ENCODE data around the gene KRTAP4-11.
"Not testable (repeated sequence)": the region's sequence is repeated elsewhere in the genome, so short reads cannot be mapped to it uniquely, and the experiment has no call there.

KRTAP4-11 gene

GRCh38 chr17:41084100-41084856 is 33.9 kb downstream of the KRTAP4-11 start, which contains the start of gene KRTAP4-7:
Gene KRTAP4-7 (plus strand): TSS chr17:41084150. CDS start chr17:41084207, 57 bp downstream.
- not testable (repeated sequence) for DNase-seq (ENCODE audit: low read depth)

GRCh38 chr17:41083427-41083826 is 34.7 kb downstream of the KRTAP4-11 start:
- not testable (repeated sequence) for DNase-seq (ENCODE audit: low read depth)

GRCh38 chr17:41082626-41083025 is 35.5 kb downstream of the KRTAP4-11 start:
- DNase-seq (ENCODE audit: low read depth), result no peak

DNA sequence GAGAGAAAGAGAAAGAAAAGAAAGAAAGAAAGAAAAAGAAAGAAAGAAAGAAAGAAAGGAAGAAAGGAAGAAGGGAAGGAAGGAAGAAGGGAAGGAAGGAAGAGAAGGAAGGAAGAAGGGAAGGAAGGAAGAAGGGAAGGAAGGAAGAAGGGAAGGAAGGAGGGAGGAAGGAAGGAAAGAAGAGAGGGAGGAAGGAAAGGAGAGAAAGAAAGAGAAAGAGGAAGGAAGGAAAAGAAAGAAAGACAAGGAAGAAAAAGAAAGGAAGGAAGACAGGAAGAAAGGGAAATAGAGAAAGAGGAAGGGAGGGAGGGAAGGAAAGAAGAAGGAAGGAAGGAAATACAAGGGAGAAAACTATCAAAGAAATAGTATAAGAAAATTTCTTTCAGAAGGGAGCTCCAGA is 41.4 kb downstream of the KRTAP4-11 start:
- DNase-seq (ENCODE audit: low read depth), result no peak

- DNase-seq (ENCODE audit: low read depth), result no peak
These were observed 44.5 kb downstream of the KRTAP4-11 start for GRCh38 chr17:41073676-41074075.

DNA sequence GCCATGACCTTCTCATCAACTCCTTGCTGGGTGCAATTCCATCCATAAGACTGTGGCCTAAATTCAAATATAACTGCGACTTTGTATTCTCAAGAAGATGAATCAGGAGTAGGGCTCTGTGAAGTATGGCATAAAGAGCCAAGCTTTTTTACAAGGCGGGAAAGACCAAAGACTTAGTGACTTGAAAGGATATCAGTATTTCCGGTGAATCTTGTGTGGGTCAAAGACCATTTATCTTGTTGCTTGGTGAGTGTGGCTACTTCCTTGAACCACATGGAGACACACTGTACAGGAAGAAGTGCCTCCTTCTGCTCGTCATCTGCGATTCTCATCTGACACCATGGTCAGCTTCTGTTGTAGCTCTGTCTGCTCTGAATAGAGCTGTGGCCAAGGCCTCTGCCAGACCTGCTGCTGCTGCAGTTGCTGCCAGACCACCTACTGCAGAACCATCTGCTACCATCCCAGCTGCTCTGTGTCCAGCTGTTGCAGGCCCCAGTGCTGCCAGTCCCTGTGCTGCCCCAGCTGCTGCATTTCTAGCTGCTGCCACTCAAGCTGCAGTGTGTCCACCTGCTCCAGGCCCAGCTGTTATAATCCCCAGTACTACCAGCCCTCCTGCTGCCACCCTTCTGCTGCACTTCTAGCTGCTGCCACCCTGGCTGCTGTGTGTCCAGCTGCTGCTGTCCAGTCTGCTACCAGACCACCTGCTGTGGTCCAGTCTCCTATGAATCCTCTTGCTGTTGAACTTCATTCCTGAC is 46.4 kb downstream of the KRTAP4-11 start:
- DNase-seq (ENCODE audit: low read depth), result no peak

GRCh38 chr17:41069031-41069430 is 49.1 kb downstream of the KRTAP4-11 start:
- DNase-seq (ENCODE audit: low read depth), result no peak

DNA sequence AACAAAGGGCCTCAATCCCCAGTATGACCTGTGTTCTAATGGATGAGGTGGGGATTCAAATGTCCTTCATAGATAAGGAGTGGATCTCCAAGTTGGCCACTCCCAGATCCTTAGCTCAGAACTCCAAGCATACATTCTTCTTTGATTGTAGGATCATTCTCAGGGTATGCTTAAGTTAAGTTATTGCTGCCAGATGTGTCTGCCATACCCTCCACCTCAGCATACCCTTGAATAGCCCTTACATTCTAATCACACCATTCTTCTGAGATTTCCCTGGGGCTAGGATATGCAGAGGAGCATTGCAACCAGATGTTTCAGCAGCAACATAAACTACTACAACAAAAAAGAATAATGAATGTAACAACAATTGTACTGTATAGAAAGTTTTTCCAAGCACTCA is 50.9 kb downstream of the KRTAP4-11 start:
- DNase-seq (ENCODE audit: low read depth), result no peak
